ENCODE measurements around the gene MAU2. TPM values are rescaled to one million over a fixed set of nuclear protein-coding genes. Genes with fewer than 3 reads are reported as not detected.

The MAU2 gene
- total RNA-seq, 2 experiments from 2014 or later = 38.6 to 40.9 TPM

- no peaks in the 10 kb centered on the region for H3K27me3 Mint-ChIP-seq
- H3K27ac Mint-ChIP-seq = no peak overlapping the region
- ChIA-PET POLR2A (no interaction called here), CTCF (no interaction called here)
- H3K4me3 Mint-ChIP-seq = no peak overlapping the region
- H3K4me1 Mint-ChIP-seq (ENCODE audit: low read depth) = no peaks in the 10 kb centered on the region
- DNase-seq = no peak
- H3K36me3 Mint-ChIP-seq = peaks cover 48% of the 10 kb centered on the region
- intact Hi-C loops (cut with micrococcal nuclease) = no loop called here
- peaks cover 5% of the 10 kb centered on the region for H3K9me3 Mint-ChIP-seq
Measured at GRCh38 chr19:19294914-19295313, 25.7 kb upstream of the MAU2 start.

- Mint-ChIP-seq H3K36me3 (peaks cover 40% of the 10 kb centered on the region), H3K4me3 (no peak overlapping the region), H3K27me3 (no peaks in the 10 kb centered on the region), H3K27ac (no peak overlapping the region), H3K4me1 (ENCODE audit: low read depth) (no peaks in the 10 kb centered on the region), H3K9me3 (peaks cover 5% of the 10 kb centered on the region)
- POLR2A ChIA-PET = no interaction called here
- CTCF ChIA-PET = no interaction called here
- intact Hi-C loops (cut with micrococcal nuclease) = no loop called here
- no peak for DNase-seq
Measured at GRCh38 chr19:19296953-19297689, 23.5 kb upstream of the MAU2 start.

- intact Hi-C loops (cut with micrococcal nuclease) = no loop called here
- no peak overlapping the region for H3K4me3 Mint-ChIP-seq
- ChIA-PET POLR2A (interaction anchor here (0.9 kb wide), 1 partner anchor 94 kb away, joined by 3 read pairs; the partner anchor contains the start of gene NR2C2AP), CTCF (no interaction called here)
- peaks cover 34% of the 10 kb centered on the region for H3K36me3 Mint-ChIP-seq
- H3K4me1 Mint-ChIP-seq (ENCODE audit: low read depth) = no peaks in the 10 kb centered on the region
- peaks cover 4% of the 10 kb centered on the region for H3K9me3 Mint-ChIP-seq
- H3K27me3 Mint-ChIP-seq = no peaks in the 10 kb centered on the region
- H3K27ac Mint-ChIP-seq = no peak overlapping the region
- DNase-seq = no peak
Measured at GRCh38 chr19:19297759-19298158, 22.9 kb upstream of the MAU2 start.

- ChIA-PET POLR2A (no interaction called here), CTCF (no interaction called here)
- H3K4me1 Mint-ChIP-seq (ENCODE audit: low read depth) = no peaks in the 10 kb centered on the region
- H3K4me3 Mint-ChIP-seq = no peak overlapping the region
- no peaks in the 10 kb centered on the region for H3K9me3 Mint-ChIP-seq
- H3K36me3 Mint-ChIP-seq = peaks cover 19% of the 10 kb centered on the region
- H3K27me3 Mint-ChIP-seq = no peaks in the 10 kb centered on the region
- intact Hi-C loops (cut with micrococcal nuclease) = no loop called here
- H3K27ac Mint-ChIP-seq = no peak overlapping the region
- no peak for DNase-seq
Measured at GRCh38 chr19:19300613-19301012, 20.0 kb upstream of the MAU2 start.

- POLR2A ChIA-PET = no interaction called here
- Mint-ChIP-seq H3K4me1 (ENCODE audit: low read depth) (no peaks in the 10 kb centered on the region), H3K36me3 (peaks cover 14% of the 10 kb centered on the region), H3K4me3 (no peak overlapping the region), H3K27me3 (no peaks in the 10 kb centered on the region), H3K27ac (no peak overlapping the region), H3K9me3 (no peaks in the 10 kb centered on the region)
- intact Hi-C loops (cut with micrococcal nuclease) = no loop called here
- CTCF ChIA-PET = no interaction called here
- DNase-seq = no peak
Measured at GRCh38 chr19:19303411-19303810, 17.2 kb upstream of the MAU2 start.

GRCh38 chr19:19304186-19304965, 16.3 kb upstream of the MAU2 start:
- H3K36me3 Mint-ChIP-seq = peaks cover 17% of the 10 kb centered on the region
- intact Hi-C loops (cut with micrococcal nuclease) = no loop called here
- no peak overlapping the region for H3K27ac Mint-ChIP-seq
- POLR2A ChIA-PET = no interaction called here
- H3K4me1 Mint-ChIP-seq (ENCODE audit: low read depth) = no peaks in the 10 kb centered on the region
- CTCF ChIA-PET = interaction anchor here (0.9 kb wide), 1 partner anchor 19 kb away, joined by 3 read pairs; no protein-coding TSS in a partner anchor
- no peak for DNase-seq
- no peaks in the 10 kb centered on the region for H3K9me3 Mint-ChIP-seq
- H3K4me3 Mint-ChIP-seq = no peak overlapping the region
- H3K27me3 Mint-ChIP-seq = no peaks in the 10 kb centered on the region

- intact Hi-C loops (cut with micrococcal nuclease) = no loop called here
- Mint-ChIP-seq H3K27ac (no peak overlapping the region), H3K4me1 (ENCODE audit: low read depth) (no peaks in the 10 kb centered on the region), H3K4me3 (no peak overlapping the region), H3K36me3 (peaks cover 20% of the 10 kb centered on the region), H3K27me3 (no peaks in the 10 kb centered on the region), H3K9me3 (no peaks in the 10 kb centered on the region)
- CTCF ChIA-PET = no interaction called here
- POLR2A ChIA-PET = no interaction called here
- DNase-seq = no peak
Measured at GRCh38 chr19:19305066-19305465, 15.6 kb upstream of the MAU2 start.

GRCh38 chr19:19305696-19306095, 14.9 kb upstream of the MAU2 start:
- Mint-ChIP-seq H3K27me3 (no peaks in the 10 kb centered on the region), H3K9me3 (no peaks in the 10 kb centered on the region), H3K4me3 (no peak overlapping the region), H3K36me3 (peaks cover 24% of the 10 kb centered on the region), H3K27ac (no peak overlapping the region), H3K4me1 (ENCODE audit: low read depth) (no peaks in the 10 kb centered on the region)
- POLR2A ChIA-PET = no interaction called here
- intact Hi-C loops (cut with micrococcal nuclease) = no loop called here
- CTCF ChIA-PET = no interaction called here
- DNase-seq = no peak

GRCh38 chr19:19306191-19306590, 14.4 kb upstream of the MAU2 start:
- Mint-ChIP-seq H3K9me3 (no peaks in the 10 kb centered on the region), H3K4me1 (ENCODE audit: low read depth) (no peaks in the 10 kb centered on the region), H3K4me3 (no peak overlapping the region), H3K27me3 (no peaks in the 10 kb centered on the region), H3K36me3 (peaks cover 24% of the 10 kb centered on the region), H3K27ac (no peak overlapping the region)
- POLR2A ChIA-PET = no interaction called here
- CTCF ChIA-PET = no interaction called here
- intact Hi-C loops (cut with micrococcal nuclease) = no loop called here
- DNase-seq = no peak

- H3K4me3 Mint-ChIP-seq = no peak overlapping the region
- no peaks in the 10 kb centered on the region for H3K4me1 Mint-ChIP-seq (ENCODE audit: low read depth)
- no peaks in the 10 kb centered on the region for H3K9me3 Mint-ChIP-seq
- no peak for DNase-seq
- CTCF ChIA-PET = no interaction called here
- intact Hi-C loops (cut with micrococcal nuclease) = no loop called here
- peaks cover 23% of the 10 kb centered on the region for H3K36me3 Mint-ChIP-seq
- POLR2A ChIA-PET = no interaction called here
- no peaks in the 10 kb centered on the region for H3K27me3 Mint-ChIP-seq
- H3K27ac Mint-ChIP-seq = no peak overlapping the region
Measured at GRCh38 chr19:19308373-19308772, 12.3 kb upstream of the MAU2 start.

GRCh38 chr19:19315444-19315843, 5.2 kb upstream of the MAU2 start:
- peak overlapping the region; percentile 9 for H3K27ac Mint-ChIP-seq
- H3K27me3 Mint-ChIP-seq = no peaks in the 10 kb centered on the region
- H3K4me3 Mint-ChIP-seq = no peak overlapping the region
- no peaks in the 10 kb centered on the region for H3K9me3 Mint-ChIP-seq
- peaks cover 18% of the 10 kb centered on the region for H3K36me3 Mint-ChIP-seq
- intact Hi-C loops (cut with micrococcal nuclease) = no loop called here
- peak; percentile 14 for DNase-seq
- CTCF ChIA-PET = interaction anchor here (1.0 kb wide), 2 partner anchors 15 to 168 kb away, joined by 3 to 4 read pairs; no protein-coding TSS in a partner anchor
- POLR2A ChIA-PET = interaction anchor here (0.6 to 1.5 kb wide), 2 partner anchors 49 to 124 kb away, joined by 3 to 5 read pairs; no protein-coding TSS in a partner anchor
- peaks cover 13% of the 10 kb centered on the region for H3K4me1 Mint-ChIP-seq (ENCODE audit: low read depth)

- DNase-seq = no peak
- ChIA-PET POLR2A (interaction anchor here (0.6 to 1.5 kb wide), 2 partner anchors 48 to 125 kb away, joined by 3 to 5 read pairs; no protein-coding TSS in a partner anchor), CTCF (no interaction called here)
- H3K27me3 Mint-ChIP-seq = no peaks in the 10 kb centered on the region
- intact Hi-C loops (cut with micrococcal nuclease) = no loop called here
- H3K27ac Mint-ChIP-seq = no peak overlapping the region
- H3K36me3 Mint-ChIP-seq = peaks cover 17% of the 10 kb centered on the region
- H3K4me3 Mint-ChIP-seq = no peak overlapping the region
- no peaks in the 10 kb centered on the region for H3K9me3 Mint-ChIP-seq
- peaks cover 13% of the 10 kb centered on the region for H3K4me1 Mint-ChIP-seq (ENCODE audit: low read depth)
Measured at GRCh38 chr19:19316082-19316481, 4.5 kb upstream of the MAU2 start.

All from activated CD4-positive, alpha-beta memory T cell treated with anti-CD3 and anti-CD28 coated beads for 36 hours (primary cell).